ENCODE data around the gene DDX4. TPM values are rescaled to one million over a fixed set of nuclear protein-coding genes. Genes with fewer than 3 reads are reported as not detected.
"Not testable (repeated sequence)": the region's sequence is repeated elsewhere in the genome, so short reads cannot be mapped to it uniquely, and the experiment has no call there.

Gene DDX4
- total and polyA plus RNA-seq, 12 donors = 0.06 TPM; not detected in 11

DNA sequence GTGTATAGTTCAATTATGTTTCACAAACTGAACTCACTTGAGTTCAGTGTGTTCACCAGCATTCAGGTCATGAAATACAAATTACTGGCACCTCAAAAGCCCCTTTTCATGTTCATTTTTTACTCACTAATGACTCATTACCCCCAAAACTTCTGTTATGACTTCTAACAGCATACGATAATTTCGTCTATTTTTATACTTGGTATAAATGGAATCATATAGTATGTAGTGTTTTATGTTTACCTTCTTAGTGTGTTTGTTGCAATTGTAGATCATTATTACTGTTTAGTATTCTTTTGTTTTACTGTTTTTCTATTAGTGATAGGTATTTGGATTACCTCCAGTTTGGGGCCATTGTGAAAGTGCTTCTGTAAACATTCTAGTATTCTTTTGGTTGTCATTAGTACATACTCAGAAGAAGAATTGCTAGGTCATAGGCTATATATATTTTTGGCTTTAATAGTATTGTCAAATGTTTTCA is 33.4 kb downstream of the DDX4 start:
- H3K27ac ChIP-seq = no peak overlapping the region
- H3K9me3 ChIP-seq (replicated peaks in 1 of 3) = no peaks in the 10 kb centered on the region
- H3K36me3 ChIP-seq (replicated peaks in 1 of 2) = no peaks in the 10 kb centered on the region
- intact Hi-C loops (cut with DNase I) = no loop called here
- no peak overlapping the region for H3K4me3 ChIP-seq
- DNase-seq = no peak
- H3K4me1 ChIP-seq (replicated peaks in 1 of 2) = no peaks in the 10 kb centered on the region
- no peaks in the 10 kb centered on the region for H3K27me3 ChIP-seq
- no peak for TF ChIP-seq POLR2A (IDR thresholded peaks at IDR 0.05)
- 82 to 91% (median 87%) methylated on average over 2 of the region's 2 CpGs for WGBS, 4 donors

DNA sequence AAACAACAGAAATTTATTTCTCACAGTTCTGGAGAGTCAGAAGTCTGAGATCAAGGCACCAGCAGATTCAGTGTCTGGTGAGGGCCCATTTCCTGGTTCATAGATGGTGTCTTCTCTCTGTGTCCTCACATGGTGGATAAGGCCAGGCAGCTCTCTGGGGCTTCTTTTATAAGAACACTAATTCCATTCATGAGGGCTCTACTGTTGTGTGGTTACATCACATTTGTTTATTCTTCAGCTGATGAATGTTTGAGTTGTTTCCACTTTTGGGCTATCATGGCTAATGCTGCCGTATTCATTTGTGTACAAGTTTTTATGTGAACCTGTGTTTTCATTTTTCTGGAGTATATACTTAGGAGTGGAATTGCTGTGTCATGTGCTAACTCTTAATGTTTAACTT is 35.2 kb downstream of the DDX4 start:
- no peaks in the 10 kb centered on the region for H3K27me3 ChIP-seq
- H3K27ac ChIP-seq = no peak overlapping the region
- intact Hi-C loops (cut with DNase I) = no loop called here
- no peak for TF ChIP-seq POLR2A (IDR thresholded peaks at IDR 0.05)
- TF ChIP-seq, protein P1, sequence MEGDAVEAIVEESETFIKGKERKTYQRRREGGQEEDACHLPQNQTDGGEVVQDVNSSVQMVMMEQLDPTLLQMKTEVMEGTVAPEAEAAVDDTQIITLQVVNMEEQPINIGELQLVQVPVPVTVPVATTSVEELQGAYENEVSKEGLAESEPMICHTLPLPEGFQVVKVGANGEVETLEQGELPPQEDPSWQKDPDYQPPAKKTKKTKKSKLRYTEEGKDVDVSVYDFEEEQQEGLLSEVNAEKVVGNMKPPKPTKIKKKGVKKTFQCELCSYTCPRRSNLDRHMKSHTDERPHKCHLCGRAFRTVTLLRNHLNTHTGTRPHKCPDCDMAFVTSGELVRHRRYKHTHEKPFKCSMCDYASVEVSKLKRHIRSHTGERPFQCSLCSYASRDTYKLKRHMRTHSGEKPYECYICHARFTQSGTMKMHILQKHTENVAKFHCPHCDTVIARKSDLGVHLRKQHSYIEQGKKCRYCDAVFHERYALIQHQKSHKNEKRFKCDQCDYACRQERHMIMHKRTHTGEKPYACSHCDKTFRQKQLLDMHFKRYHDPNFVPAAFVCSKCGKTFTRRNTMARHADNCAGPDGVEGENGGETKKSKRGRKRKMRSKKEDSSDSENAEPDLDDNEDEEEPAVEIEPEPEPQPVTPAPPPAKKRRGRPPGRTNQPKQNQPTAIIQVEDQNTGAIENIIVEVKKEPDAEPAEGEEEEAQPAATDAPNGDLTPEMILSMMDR (IDR thresholded peaks at IDR 0.05) = no peak
- no peaks in the 10 kb centered on the region for H3K4me1 ChIP-seq (replicated peaks in 1 of 2)
- 85 to 100% (median 98%) methylated on average over 1 of the region's 1 CpG for WGBS, 4 donors
- DNase-seq = no peak
- H3K4me3 ChIP-seq = no peak overlapping the region
- H3K36me3 ChIP-seq (replicated peaks in 1 of 2) = no peaks in the 10 kb centered on the region
- H3K9me3 ChIP-seq (replicated peaks in 1 of 3) = no peaks in the 10 kb centered on the region

DNA sequence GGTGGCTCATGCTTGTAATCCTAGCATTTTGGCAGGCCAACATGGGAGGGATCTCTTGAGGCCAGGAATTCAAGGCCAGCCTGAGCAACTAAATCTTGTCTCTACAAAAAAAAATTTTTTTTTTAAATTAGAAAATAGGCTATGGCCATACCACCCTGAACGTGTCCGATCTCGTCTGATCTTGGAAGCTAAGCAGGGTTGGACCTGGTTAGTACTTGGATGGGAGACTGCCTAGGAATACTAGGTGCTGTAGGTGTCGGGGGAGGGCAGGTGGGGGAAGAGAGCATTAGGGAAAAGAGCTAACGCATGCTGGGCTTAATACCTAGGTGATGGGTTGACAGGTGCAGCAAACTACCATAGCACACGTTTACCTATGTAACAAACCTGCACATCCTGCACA is 39.5 kb downstream of the DDX4 start:
- Histone ChIP-seq H3K9me3 (replicated peaks in 1 of 3) (no peaks in the 10 kb centered on the region), H3K36me3 (replicated peaks in 1 of 2) (no peaks in the 10 kb centered on the region), H3K27me3 (no peaks in the 10 kb centered on the region), H3K4me3 (no peak overlapping the region), H3K4me1 (replicated peaks in 1 of 2) (no peaks in the 10 kb centered on the region), H3K27ac (no peak overlapping the region)
- DNase-seq = no peak
- TF ChIP-seq POLR2A (IDR thresholded peaks at IDR 0.05) = no peak
- TF ChIP-seq, protein P1 (IDR thresholded peaks at IDR 0.05) = no peak
- intact Hi-C loops (cut with DNase I) = no loop called here
- 83 to 89% (median 85%) methylated on average over 6 of the region's 6 CpGs for WGBS, 4 donors

DNA sequence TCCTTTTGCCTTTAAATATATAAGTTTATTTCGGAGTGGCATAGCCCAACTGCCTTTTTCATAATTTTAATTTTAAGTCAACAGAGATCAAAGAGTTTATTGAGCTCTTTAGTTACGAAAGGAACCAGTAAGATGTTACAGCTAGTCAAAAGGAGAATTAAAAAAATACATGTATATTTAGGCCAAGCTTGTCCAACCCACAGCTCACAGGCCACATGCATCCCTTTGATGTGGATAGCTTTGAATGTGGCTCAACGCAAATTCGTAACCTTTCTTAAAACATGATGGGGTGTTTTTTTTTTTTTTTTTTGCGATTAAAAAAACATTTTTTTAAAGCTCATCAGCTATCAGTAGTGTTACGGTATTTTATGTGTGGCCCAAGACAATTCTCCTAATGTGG is 63.1 kb downstream of the DDX4 start:
- DNase-seq = no peak
- Histone ChIP-seq H3K27ac (no peak overlapping the region), H3K36me3 (replicated peaks in 1 of 2) (no peaks in the 10 kb centered on the region), H3K4me3 (no peak overlapping the region), H3K4me1 (replicated peaks in 1 of 2) (no peaks in the 10 kb centered on the region), H3K9me3 (replicated peaks in 1 of 3) (no peaks in the 10 kb centered on the region), H3K27me3 (no peaks in the 10 kb centered on the region)
- WGBS, 4 donors = 92 to 96% (median 94%) methylated on average over 6 of the region's 6 CpGs
- intact Hi-C loops (cut with DNase I) = no loop called here
- TF ChIP-seq, protein P1 (IDR thresholded peaks at IDR 0.05) = no peak
- no peak for TF ChIP-seq POLR2A (IDR thresholded peaks at IDR 0.05)

DNA sequence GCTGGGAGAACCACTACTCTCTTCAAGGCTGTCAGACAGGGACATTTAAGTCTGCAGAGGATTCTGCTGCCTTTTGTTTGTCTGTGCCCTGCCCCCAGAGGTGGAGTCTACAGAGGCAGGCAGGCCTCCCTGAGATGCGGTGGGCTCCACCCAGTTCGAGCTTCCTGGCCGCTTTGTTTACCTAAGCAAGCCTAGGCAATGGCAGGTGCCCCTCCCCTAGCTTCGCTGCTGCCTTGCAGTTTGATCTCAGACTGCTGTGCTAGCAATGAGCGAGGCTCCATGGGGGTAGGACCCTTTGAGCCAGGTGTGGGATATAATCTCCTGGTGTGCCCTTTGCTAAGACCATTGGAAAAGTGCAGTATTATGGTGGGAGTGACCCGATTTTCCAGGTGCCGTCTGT is 71.0 kb downstream of the DDX4 start:
- H3K4me1 ChIP-seq (replicated peaks in 1 of 2) = not testable (repeated sequence)
- 63 to 93% (median 85%) methylated on average over 3 to 7 of the region's 7 CpGs for WGBS, 4 donors

DNA sequence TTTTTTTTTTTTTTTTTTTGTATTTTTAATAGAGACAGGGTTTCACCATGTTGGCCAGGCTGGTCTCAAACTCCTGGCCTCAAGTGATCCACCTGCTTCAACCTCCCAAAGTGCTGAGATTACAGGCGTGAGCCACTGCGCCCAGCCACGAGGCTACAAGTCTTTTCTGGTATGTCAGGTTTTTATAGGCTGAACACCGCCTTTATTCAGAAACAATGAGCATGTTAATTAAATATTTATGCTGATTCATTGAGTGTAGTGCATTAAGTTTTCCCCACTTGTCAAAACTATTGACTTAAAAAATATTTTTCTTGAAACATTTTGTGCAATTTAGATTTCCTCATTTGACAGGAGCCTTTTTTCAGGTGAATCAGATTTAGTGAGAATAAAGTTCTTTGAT is 78.1 kb downstream of the DDX4 start:
- H3K4me3 ChIP-seq; H3K36me3 ChIP-seq (replicated peaks in 1 of 2); H3K27ac ChIP-seq; H3K4me1 ChIP-seq (replicated peaks in 1 of 2); H3K9me3 ChIP-seq (replicated peaks in 1 of 3); H3K27me3 ChIP-seq; intact Hi-C loops (cut with DNase I); DNase-seq: not testable (repeated sequence)
- WGBS, 4 donors = 71 to 89% (median 85%) methylated on average over 4 of the region's 4 CpGs

More for the DNA sequence above, 71.0 kb downstream of the DDX4 start:
- H3K27me3 ChIP-seq; H3K27ac ChIP-seq; intact Hi-C loops (cut with DNase I); H3K36me3 ChIP-seq (replicated peaks in 1 of 2); H3K4me3 ChIP-seq; H3K9me3 ChIP-seq (replicated peaks in 1 of 3); DNase-seq: not testable (repeated sequence)

Data from adrenal gland (tissue), 12 donors.